ENCODE data around the gene HSPA9.
"Not testable (repeated sequence)": the region's sequence is repeated elsewhere in the genome, so short reads cannot be mapped to it uniquely, and the experiment has no call there.

HSPA9 gene

DNA sequence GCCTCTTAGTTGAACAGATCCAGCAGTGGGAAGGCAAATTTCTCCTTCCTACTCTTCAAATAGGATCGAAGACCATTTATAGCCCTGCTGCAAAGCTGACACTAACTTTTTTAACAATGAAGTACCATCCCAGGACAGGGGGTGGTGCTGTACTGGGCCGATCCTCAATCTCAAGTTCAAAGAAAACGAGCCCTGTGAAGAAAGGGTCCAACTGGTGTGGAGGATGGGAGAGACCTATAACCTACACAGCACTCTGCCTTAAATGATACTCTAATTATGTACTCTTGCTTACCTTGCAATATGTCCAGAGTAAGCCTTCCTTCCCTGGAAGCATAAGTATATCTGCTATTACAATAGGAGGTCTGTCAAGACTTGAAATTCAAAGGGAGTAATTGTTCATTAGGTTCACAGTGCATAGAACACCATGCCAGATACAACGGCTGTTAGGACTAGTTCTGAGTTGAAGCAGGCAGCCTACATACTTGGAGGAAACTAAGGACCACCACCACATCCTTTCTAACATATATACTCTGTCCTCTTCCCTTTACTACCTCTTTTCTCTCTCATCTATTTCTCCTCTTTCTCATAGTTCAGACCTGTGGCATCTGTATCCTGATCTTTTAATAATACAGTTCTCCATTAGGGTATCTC is 38.4 kb downstream of the HSPA9 start:
- Mint-ChIP-seq H3K4me1 (ENCODE audit: low read depth) (peaks cover 79% of the 10 kb centered on the region), H3K27me3 (no peaks in the 10 kb centered on the region), H3K27ac (no peak overlapping the region), H3K9me3 (no peaks in the 10 kb centered on the region), H3K4me3 (no peak overlapping the region), H3K36me3 (ENCODE audit: low read depth) (peaks cover 87% of the 10 kb centered on the region)

DNA sequence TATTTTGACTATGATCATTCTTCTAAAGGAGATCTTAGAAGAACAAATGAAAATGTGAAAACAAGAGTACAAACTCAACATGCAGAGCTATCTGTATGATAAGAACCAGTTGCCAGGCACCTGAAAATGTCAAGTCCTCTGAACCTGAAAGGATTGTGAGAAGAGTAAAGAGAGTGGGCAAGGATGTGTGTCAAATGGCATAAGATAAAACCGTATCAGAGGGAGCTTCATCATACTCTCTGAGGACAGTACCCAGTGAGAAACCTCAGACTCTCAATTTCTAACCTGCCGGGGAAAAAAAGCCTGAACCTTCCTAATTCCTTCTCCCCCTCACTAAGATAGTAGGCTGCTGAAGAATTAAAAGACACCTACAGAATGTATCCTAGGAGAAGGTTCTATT is 39.0 kb downstream of the HSPA9 start:
- H3K4me1 Mint-ChIP-seq (ENCODE audit: low read depth) = peaks cover 77% of the 10 kb centered on the region
- H3K4me3 Mint-ChIP-seq = no peak overlapping the region
- H3K9me3 Mint-ChIP-seq = no peaks in the 10 kb centered on the region
- H3K27me3 Mint-ChIP-seq = no peaks in the 10 kb centered on the region
- H3K27ac Mint-ChIP-seq = peak overlapping the region; percentile 33
- H3K36me3 Mint-ChIP-seq (ENCODE audit: low read depth) = peaks cover 84% of the 10 kb centered on the region

DNA sequence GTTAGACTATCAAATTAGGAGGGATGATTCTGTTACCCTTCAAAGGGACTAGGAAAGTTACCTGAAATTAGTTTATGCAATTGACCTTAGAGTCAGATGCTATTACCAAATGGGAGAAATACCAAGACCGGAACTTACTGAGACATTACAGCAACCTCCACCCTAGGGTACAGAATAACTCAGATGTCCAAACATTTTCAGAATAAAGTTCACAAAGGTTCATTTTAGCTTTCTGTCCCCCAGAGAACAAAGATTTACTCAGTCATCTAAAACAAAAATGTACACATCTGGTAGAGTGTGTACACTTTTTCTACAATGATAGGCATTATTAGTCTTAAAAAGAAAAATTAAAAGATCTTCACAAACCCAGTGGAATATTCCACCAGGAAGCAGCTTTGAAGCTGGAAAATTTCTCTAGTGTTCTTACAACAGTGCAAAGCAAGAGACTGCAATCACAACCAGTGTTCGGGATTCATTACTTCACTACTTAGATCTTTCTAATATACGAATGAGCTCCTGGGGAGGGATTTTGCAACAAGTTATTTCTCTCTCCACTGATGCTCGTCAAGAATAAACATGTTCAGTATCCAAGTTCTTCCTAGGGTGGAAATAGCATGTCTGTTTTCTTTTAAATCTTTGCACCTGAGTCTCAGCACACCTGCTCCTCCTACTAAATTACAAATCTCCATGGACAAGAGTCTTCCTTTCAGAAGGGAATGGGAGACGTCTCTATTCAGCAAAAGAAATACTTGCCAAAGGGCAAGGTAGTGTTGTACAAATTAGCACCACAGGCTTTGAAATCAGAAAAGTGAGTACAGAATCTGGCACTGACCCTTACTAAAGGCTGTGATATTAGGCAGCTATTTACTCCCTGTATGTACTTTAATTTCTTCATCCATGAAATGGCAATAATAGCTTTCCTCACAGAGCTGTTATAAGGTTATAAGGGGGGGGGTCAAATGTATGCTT is 40.9 kb downstream of the HSPA9 start:
- Mint-ChIP-seq H3K27ac (no peak overlapping the region), H3K27me3 (no peaks in the 10 kb centered on the region), H3K4me3 (no peak overlapping the region), H3K9me3 (no peaks in the 10 kb centered on the region), H3K36me3 (ENCODE audit: low read depth) (peaks cover 79% of the 10 kb centered on the region), H3K4me1 (ENCODE audit: low read depth) (peaks cover 72% of the 10 kb centered on the region)

DNA sequence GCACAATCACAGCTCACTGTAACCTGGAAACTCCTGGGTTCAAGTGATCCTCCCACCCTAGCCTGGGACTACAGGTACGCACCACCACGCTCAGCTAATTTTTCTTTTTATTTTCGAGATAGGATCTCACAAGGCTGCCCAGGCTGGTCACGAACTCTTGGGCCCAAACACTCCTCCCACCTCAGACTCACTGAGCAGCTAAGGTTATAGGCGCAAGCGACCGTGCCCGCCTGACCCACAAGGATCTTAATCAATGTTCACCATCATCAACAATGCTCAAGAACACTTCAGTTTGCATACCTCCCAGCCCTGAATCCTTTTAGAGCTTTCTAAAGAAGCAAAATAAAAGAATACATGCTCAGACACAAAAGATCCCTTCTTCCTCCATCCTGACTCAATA is 45.4 kb downstream of the HSPA9 start:
- Mint-ChIP-seq H3K9me3 (no peaks in the 10 kb centered on the region), H3K27ac (no peak overlapping the region), H3K4me1 (ENCODE audit: low read depth) (peaks cover 60% of the 10 kb centered on the region), H3K4me3 (no peak overlapping the region), H3K36me3 (ENCODE audit: low read depth) (peaks cover 76% of the 10 kb centered on the region), H3K27me3 (no peaks in the 10 kb centered on the region)

DNA sequence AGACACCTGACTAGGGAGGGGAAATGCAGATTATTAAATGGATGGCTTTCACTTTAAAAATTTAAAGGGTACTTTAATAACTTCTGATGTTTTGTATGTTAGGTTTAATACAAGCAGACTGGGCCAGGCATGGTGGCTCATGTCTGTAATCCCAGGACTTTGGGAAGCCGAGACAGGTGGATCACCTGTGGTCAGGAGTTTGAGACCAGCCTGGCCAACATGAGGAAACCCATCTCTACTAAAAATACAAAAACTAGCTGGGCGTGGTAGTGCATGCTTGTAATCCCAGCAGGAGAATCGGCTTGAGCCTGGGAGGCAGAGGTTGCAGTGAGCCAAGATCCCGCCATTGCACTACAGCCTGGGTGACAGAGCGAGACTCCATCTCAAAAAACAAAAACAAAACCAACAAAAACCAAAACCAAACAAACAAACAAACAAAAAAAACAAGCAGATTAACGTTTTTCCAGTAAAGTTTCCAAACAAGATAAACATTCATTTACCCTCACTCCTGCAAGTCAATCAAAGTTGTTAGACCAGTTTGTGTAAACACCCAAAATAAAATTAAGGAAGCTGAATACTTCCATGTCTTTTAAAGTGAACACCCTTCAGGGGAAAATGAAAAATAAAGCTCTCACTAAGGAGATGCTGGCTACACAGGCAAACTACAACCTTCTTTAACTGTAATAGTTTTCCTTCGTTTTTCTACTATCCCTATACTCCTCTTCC is 46.3 kb downstream of the HSPA9 start:
- no peaks in the 10 kb centered on the region for H3K27me3 Mint-ChIP-seq
- no peak overlapping the region for H3K27ac Mint-ChIP-seq
- no peaks in the 10 kb centered on the region for H3K9me3 Mint-ChIP-seq
- peaks cover 67% of the 10 kb centered on the region for H3K36me3 Mint-ChIP-seq (ENCODE audit: low read depth)
- H3K4me1 Mint-ChIP-seq (ENCODE audit: low read depth) = peaks cover 55% of the 10 kb centered on the region
- H3K4me3 Mint-ChIP-seq = no peak overlapping the region

DNA sequence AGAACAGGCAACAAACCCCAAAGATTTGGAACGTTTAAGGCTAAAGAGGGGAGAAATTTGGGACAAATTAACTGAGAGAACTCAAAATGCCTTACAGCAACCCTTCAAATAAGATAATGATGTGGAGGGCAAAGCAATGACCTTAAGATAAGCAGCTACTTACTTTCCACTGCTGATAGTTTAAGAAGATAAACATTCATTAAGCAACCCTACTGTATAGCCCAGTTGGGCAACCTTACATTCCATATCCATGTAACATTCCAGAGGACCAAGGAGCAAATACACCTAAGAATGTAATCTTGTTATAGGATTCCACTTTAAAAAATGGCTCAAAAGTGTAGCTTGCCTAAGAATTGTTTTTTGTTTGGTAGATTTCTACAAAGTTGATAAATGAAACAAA is 47.0 kb downstream of the HSPA9 start:
- H3K27me3 Mint-ChIP-seq = no peaks in the 10 kb centered on the region
- peaks cover 66% of the 10 kb centered on the region for H3K36me3 Mint-ChIP-seq (ENCODE audit: low read depth)
- peaks cover 55% of the 10 kb centered on the region for H3K4me1 Mint-ChIP-seq (ENCODE audit: low read depth)
- H3K4me3 Mint-ChIP-seq = no peak overlapping the region
- peak overlapping the region; percentile 32 for H3K27ac Mint-ChIP-seq
- H3K9me3 Mint-ChIP-seq = no peaks in the 10 kb centered on the region

DNA sequence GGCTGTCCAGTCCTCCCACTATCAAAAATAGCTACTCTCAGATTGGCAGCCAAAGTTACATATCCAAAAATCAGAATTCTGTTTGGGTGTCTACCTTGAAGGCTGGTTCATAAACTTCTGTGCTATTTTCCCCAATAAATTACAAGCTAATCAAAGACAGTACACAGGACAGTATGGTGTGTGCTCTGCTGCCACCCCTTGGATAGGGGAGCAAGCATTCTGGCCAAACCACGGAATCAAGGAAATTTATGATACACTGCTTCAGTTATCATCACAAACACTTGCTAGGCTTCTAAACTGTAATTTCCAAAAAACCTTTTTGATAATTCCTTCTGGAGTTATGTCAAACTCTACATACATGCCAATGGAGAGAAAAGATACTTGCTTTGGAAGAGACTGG is 48.0 kb downstream of the HSPA9 start:
- H3K4me1 Mint-ChIP-seq (ENCODE audit: low read depth) = peaks cover 54% of the 10 kb centered on the region
- peaks cover 63% of the 10 kb centered on the region for H3K36me3 Mint-ChIP-seq (ENCODE audit: low read depth)
- H3K27ac Mint-ChIP-seq = no peak overlapping the region
- no peak overlapping the region for H3K4me3 Mint-ChIP-seq
- H3K9me3 Mint-ChIP-seq = no peaks in the 10 kb centered on the region
- H3K27me3 Mint-ChIP-seq = no peaks in the 10 kb centered on the region

DNA sequence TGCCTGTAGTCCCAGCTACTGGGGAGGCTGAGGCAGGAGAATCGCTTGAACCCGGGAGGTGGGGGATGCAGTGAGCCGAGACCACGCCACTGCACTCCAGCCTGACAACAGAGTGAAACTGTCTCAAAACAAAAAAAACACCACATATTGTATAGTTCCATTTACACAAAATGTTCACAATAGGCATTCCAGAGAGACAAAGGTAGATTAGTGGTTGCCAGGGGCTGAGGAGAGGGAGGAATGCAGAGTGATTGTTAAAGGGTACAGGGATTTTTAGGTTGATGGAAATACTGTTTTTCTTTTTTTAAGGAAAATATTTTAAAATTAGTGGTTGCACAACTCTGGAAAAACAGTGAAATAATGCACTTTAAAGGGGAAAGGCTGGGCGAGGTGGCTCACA is 51.8 kb downstream of the HSPA9 start:
- Mint-ChIP-seq H3K27me3 (no peaks in the 10 kb centered on the region), H3K4me3 (no peak overlapping the region), H3K9me3 (no peaks in the 10 kb centered on the region), H3K27ac (no peak overlapping the region), H3K4me1 (ENCODE audit: low read depth) (peaks cover 45% of the 10 kb centered on the region), H3K36me3 (ENCODE audit: low read depth) (peaks cover 59% of the 10 kb centered on the region)

DNA sequence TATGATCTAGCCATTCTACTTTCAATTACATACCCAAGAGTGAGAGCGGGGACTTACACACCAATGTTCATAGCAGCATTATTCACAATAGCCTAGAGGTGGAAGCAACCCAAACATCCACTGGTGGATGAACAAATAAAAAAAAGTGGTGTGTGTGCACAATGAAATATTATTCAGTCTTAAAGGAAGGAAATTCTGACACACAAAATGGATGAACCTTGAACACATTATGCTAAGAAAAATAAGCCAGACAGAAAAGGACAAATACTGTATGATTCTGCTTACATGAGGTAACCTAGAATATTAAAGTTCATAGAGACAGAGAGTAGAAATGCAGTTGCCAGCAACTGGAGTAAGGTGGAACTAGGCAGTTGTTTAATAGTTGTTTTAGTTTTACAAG is 54.2 kb downstream of the HSPA9 start:
- Mint-ChIP-seq H3K27me3 (no peaks in the 10 kb centered on the region), H3K4me1 (ENCODE audit: low read depth) (peaks cover 37% of the 10 kb centered on the region), H3K9me3 (no peaks in the 10 kb centered on the region), H3K4me3 (no peak overlapping the region), H3K36me3 (ENCODE audit: low read depth) (peaks cover 65% of the 10 kb centered on the region), H3K27ac (peak overlapping the region; percentile 39)

DNA sequence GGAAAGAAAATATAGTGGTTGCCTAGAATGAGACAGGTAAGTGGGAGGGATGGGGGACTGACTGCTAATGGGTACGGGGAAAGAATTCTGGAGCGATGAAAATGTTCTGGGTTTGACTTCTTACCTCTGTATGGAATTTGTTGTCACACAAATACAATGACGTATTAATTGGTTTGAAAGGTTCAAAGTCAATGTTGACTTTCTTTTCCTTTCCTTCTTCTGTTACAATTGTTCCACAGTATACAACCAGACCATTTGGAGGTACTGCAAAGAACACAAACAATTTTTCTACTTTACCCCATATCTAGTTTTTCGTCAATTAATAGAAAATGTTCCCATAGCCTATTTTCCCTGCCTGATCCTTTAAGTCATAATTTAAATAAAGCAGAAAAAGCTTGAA is 57.8 kb downstream of the HSPA9 start:
- Mint-ChIP-seq H3K9me3 (no peaks in the 10 kb centered on the region), H3K4me3 (no peak overlapping the region), H3K36me3 (ENCODE audit: low read depth) (peaks cover 78% of the 10 kb centered on the region), H3K27me3 (no peaks in the 10 kb centered on the region), H3K27ac (no peak overlapping the region), H3K4me1 (ENCODE audit: low read depth) (peaks cover 20% of the 10 kb centered on the region)

DNA sequence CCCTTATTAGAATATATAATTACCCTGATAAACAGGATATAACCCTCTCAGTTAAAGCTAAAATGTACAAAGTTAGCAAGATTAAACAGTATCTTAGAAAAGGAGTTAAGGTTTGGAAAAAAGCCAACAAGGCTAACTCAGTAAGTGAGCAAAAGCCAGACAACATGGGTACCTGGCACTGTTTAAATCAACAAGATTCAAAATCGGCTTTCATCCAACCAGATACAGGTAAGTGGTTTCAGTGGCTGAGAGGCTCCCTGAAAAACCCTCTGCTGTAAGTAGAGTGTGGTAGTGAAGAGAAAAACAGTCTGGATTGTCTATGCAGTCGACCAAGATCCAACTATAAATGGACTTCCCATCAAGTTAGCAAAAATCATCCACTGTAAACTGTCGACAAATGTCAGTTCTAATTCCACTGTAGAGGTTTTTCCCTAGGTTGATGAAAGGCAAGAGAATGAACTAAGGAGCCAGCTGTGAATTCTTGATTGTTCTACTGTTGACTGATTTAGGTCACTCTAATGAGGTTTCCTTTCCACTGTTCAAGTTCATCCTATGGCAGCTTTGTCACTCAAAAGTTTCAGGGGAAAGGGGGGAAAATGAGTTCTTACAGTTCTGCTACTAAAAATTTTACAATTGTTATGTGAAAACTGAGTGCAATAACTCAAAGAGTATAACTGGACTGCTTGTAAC is 59.5 kb downstream of the HSPA9 start:
- H3K27me3 Mint-ChIP-seq = no peaks in the 10 kb centered on the region
- H3K9me3 Mint-ChIP-seq = no peaks in the 10 kb centered on the region
- no peak overlapping the region for H3K4me3 Mint-ChIP-seq
- H3K36me3 Mint-ChIP-seq (ENCODE audit: low read depth) = peaks cover 80% of the 10 kb centered on the region
- H3K4me1 Mint-ChIP-seq (ENCODE audit: low read depth) = peaks cover 7% of the 10 kb centered on the region
- no peak overlapping the region for H3K27ac Mint-ChIP-seq

DNA sequence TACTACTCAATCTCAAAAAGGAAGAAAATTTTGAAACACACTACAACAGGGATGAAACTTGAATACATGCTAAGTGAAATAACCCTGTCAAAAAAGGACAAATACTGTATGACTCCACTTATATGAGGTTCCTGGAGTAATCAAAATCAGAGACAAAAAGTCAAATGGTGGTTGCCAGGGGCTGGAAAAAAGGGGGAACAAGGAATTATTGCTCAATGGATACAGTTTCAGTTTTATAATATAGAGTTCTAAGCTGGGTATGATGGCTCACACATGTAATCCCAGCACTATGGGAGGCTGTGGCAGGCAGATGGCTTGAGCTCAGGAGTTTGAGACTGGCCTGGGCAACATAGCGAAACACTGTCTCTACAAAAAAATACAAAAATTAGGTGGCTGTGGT is 61.2 kb downstream of the HSPA9 start:
- no peak overlapping the region for H3K27ac Mint-ChIP-seq
- H3K4me3 Mint-ChIP-seq = no peak overlapping the region
- H3K4me1 Mint-ChIP-seq (ENCODE audit: low read depth) = peaks cover 3% of the 10 kb centered on the region
- no peaks in the 10 kb centered on the region for H3K9me3 Mint-ChIP-seq
- peaks cover 82% of the 10 kb centered on the region for H3K36me3 Mint-ChIP-seq (ENCODE audit: low read depth)
- no peaks in the 10 kb centered on the region for H3K27me3 Mint-ChIP-seq

DNA sequence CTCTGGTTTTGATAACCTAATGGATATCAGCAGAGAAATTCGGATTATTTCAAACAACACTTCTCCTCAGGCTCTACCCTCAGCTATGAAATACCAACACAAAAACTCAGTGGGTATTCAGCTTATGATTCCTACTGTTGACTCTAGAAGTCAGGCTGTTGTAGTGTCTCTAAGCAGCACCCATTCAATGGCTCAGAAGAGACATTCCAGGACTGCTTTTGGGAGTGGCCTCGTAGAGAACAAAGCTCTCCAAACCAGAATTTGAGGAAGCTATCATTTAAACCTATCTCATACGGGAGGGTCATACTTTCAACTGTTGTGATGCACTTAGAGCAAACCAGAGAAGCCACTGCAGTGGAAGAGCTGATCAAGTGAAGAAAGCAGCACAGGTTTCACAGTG is 66.2 kb downstream of the HSPA9 start:
- Mint-ChIP-seq H3K27me3 (no peaks in the 10 kb centered on the region), H3K36me3 (ENCODE audit: low read depth) (peaks cover 70% of the 10 kb centered on the region), H3K9me3 (no peaks in the 10 kb centered on the region), H3K4me1 (ENCODE audit: low read depth) (no peaks in the 10 kb centered on the region), H3K4me3 (no peak overlapping the region), H3K27ac (peak overlapping the region; percentile 56)

DNA sequence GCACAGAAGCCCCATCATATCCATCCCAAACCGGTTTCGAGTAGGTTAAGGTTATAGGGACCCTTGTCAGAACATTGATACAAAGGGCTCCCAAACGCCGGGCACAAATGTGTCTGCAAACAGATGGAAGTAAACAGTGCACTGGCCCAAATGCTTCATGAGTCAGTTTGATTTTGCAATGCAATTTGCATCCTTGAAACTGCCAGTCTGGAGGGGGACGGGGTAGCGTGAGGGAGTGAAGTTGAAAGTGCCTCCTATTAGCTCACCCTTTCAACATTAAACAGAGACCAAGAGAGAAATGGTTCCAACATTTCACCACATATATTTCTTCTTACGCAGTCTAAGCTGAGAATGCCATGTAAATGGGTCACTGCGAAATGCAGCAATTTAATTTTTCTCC is 67.7 kb downstream of the HSPA9 start:
- not testable (repeated sequence) for H3K27me3 Mint-ChIP-seq; H3K4me3 Mint-ChIP-seq; H3K4me1 Mint-ChIP-seq (ENCODE audit: low read depth); H3K9me3 Mint-ChIP-seq
- Mint-ChIP-seq H3K27ac (peak overlapping the region; percentile 28), H3K36me3 (ENCODE audit: low read depth) (peaks cover 55% of the 10 kb centered on the region)

Measured in stimulated activated naive CD8-positive, alpha-beta T cell treated with anti-CD3 and anti-CD28 coated beads, Interleukin-15, Interleukin-2, amounts not matched to agents 100 ng/mL and 50 ng/mL, for 24 hours (primary cell).